K562 (cell line): Measurements from ENCODE around the gene PARS2. TPM values are rescaled to one million over a fixed set of nuclear protein-coding genes. Genes with fewer than 3 reads are reported as not detected.
A peak's percentile ranks its signal among the peaks of the same experiment; 100 is the strongest.

Experiments used
- ATAC-seq: fragments of 200-7000 bp; cut with Tn5 transposase; 3 replicates; pipeline ENCODE4 v1.9.1; 2020; ENCODE audit warnings: moderate library complexity
- BruUV-seq: library from RNA; stranded (reverse); fragments of 400-500 nt; replicated peaks from 2 replicates; lab custom pipeline; 2021; lab: Mats Ljungman, UMichigan
- CTCF ChIA-PET: fragments of 300-600 bp; formaldehyde crosslinking; extraction: SDS; loops from one replicate; lab custom pipeline; 2021; ENCODE audit warnings: low intra/inter-chr PET ratio; lab: Yijun Ruan, JAX
- POLR2A ChIA-PET: fragments of 300-600, 350-650 bp; sonication (Branson Sonifier 250); formaldehyde crosslinking; extraction: SDS; loops from one replicate; lab custom pipeline; 2021; ENCODE audit warnings: antibody characterized with exemption, inconsistent platforms; lab: Yijun Ruan, JAX
- DNase-seq, 4 experiments: peaks; one replicate each; pipeline versions ENCODE4 v3.0.0 to v3.0.0-alpha.2; 2011 to 2018; ENCODE audit warnings: low spot score in 3 of 4, mixed read lengths in 3 of 4; ENCODE audit errors: extremely low read depth in 1 of 4
- FAIRE-seq: peaks from 2 replicates; lab custom pipeline; 2011; peaks lifted over from hg19 to GRCh38; lab: Jason Lieb, UNC
- H2AFZ ChIP-seq: 2 replicates; pipeline ENCODE4 v1.6.0; 2011; ENCODE audit warnings: low read depth, low read length, control low read depth, inconsistent platforms
- H3K27ac ChIP-seq: fragments of 200-600 bp; 3 replicates; pipeline ENCODE4 v1.8.0; 2011; ENCODE audit warnings: low read depth, mild to moderate bottlenecking, control low read depth, inconsistent platforms, low read length, moderate library complexity, mixed read lengths; ENCODE audit errors: extremely low read depth
- H3K27me3 ChIP-seq, 2 experiments: fragments of 300-600 bp in 1 of 2; 2 replicates in 1 of 2; 3 replicates in 1 of 2; pipeline versions ENCODE4 v1.6.0 to v1.8.0; 2011; ENCODE audit warnings: inconsistent platforms in 2 of 2, low read length in 2 of 2, mild to moderate bottlenecking in 1 of 2, mixed read lengths in 1 of 2, moderate library complexity in 1 of 2; ENCODE audit not compliant: control insufficient read depth in 2 of 2, insufficient read depth in 2 of 2
- H3K36me3 ChIP-seq: fragments of 300-600 bp; 3 replicates; pipeline ENCODE4 v1.8.0; 2011; ENCODE audit warnings: mild to moderate bottlenecking, low read length, inconsistent platforms; ENCODE audit not compliant: control insufficient read depth, insufficient read depth
- H3K4me1 ChIP-seq, 2 experiments: fragments of 200-600 bp in 1 of 2; replicated peaks in 1 of 2; 2 replicates in 1 of 2; 3 replicates in 1 of 2; pipeline versions ENCODE4 v1.5.1 to v1.8.0; 2011; ENCODE audit warnings: inconsistent platforms in 2 of 2, low read length in 2 of 2, mild to moderate bottlenecking in 1 of 2, mixed read lengths in 1 of 2, moderate library complexity in 1 of 2; ENCODE audit not compliant: control insufficient read depth in 2 of 2, insufficient read depth in 2 of 2
- H3K4me2 ChIP-seq: 2 replicates; pipeline ENCODE4 v1.6.1; 2011; ENCODE audit warnings: low read length, control low read depth, inconsistent platforms, mixed read lengths; ENCODE audit not compliant: insufficient read depth
- H3K4me3 ChIP-seq: fragments of 200-600 bp; sonication (generic), shearing (Covaris generic); 2 replicates; pipeline ENCODE4 v1.5.1; 2016; ENCODE audit warnings: control low read depth, inconsistent platforms
- H3K79me2 ChIP-seq: fragments of 200-600 bp; 3 replicates; pipeline ENCODE4 v1.8.0; 2011; ENCODE audit warnings: low read length, inconsistent platforms; ENCODE audit not compliant: control insufficient read depth, insufficient read depth
- H3K9ac ChIP-seq, 2 experiments: 2 replicates each; pipeline versions ENCODE4 v1.6.0 to v1.6.1; 2011; ENCODE audit warnings: low read depth in 2 of 2, low read length in 2 of 2, control low read depth in 1 of 2, inconsistent platforms in 1 of 2, mild to moderate bottlenecking in 1 of 2, mixed read lengths in 1 of 2; ENCODE audit not compliant: insufficient read depth in 1 of 2
- H3K9me1 ChIP-seq: one replicate; pipeline ENCODE4 v1.6.0; 2011; ENCODE audit warnings: inconsistent platforms, mild to moderate bottlenecking, low read length, moderate library complexity; ENCODE audit not compliant: control insufficient read depth, insufficient read depth
- H3K9me3 ChIP-seq: replicated peaks from 2 replicates; pipeline ENCODE4 v1.5.1; 2011; ENCODE audit warnings: low read depth, low read length, inconsistent platforms; ENCODE audit not compliant: control insufficient read depth, insufficient read depth
- H4K20me1 ChIP-seq: replicated peaks from 2 replicates; pipeline ENCODE4 v1.6.1; 2011; ENCODE audit warnings: low read length, inconsistent platforms, mixed read lengths; ENCODE audit not compliant: control insufficient read depth, insufficient read depth
- GABPB1 ChIP-seq: sonication (generic); formaldehyde crosslinking; IDR thresholded peaks from 2 replicates; pipeline ENCODE4 v1.8.0; 2022; ENCODE audit warnings: mild to moderate bottlenecking, missing genetic modification reagents
- GABPB2 ChIP-seq: fragments of 250-450 bp; sonication (Bioruptor Pico); conservative IDR thresholded peaks from 2 replicates; pipeline ENCODE4 v1.5.1; 2021; ENCODE audit warnings: mild to moderate bottlenecking
- POLR2A ChIP-seq: fragments of 450-650 bp; conservative IDR thresholded peaks from 2 replicates; pipeline ENCODE4 v1.6.1; 2016
- ZNF780A ChIP-seq: fragments of 250-450 bp; sonication (Bioruptor Pico); IDR thresholded peaks from 2 replicates; pipeline ENCODE4 v1.5.0; 2021; ENCODE audit warnings: mild to moderate bottlenecking
- WGBS: fragments of 100-300 bp; shearing (Covaris generic); methylation state at CpG from one replicate; pipeline ENCODE4 v1.1.6; 2016; ENCODE audit warnings: low coverage, mixed read lengths; ENCODE audit not compliant: insufficient coverage; ENCODE audit errors: missing lambda C conversion rate; 5-methylcytosine and 5-hydroxymethylcytosine counted together
- in situ Hi-C: fragments of 300-500 bp; cut with MboI; formaldehyde crosslinking; loops from 4 replicates; pipeline ENCODE4 v1.15.0; 2018; ENCODE audit warnings: inconsistent platforms, mixed read lengths
- intact Hi-C: fragments of 100-400 bp; cut with micrococcal nuclease; formaldehyde crosslinking; loops from 2 replicates; pipeline ENCODE4 v1.14.2; 2022
- polyA plus RNA-seq, 8 experiments: library from polyadenylated mRNA; depleted of rRNA in 4 of 8; stranded (reverse) in 5 of 8; unstranded in 3 of 8; fragments of >200 nt; fragmentation: Nextera tagmentation in 2 of 8; fragmentation: Illumina TruSeq in 1 of 8; extraction: Ambion mirVana in 2 of 8; extraction: Trizol in 1 of 8; gene quantifications; 2 replicates each; pipeline versions ENCODE4 v1.2.1 to v1.2.3, GENCODE V29; 2011 to 2014; ENCODE audit warnings: inconsistent platforms in 1 of 8, missing spikeins in 1 of 8
- total RNA-seq, 7 experiments: library from RNA; depleted of rRNA in 6 of 7; stranded (reverse); fragments of >200 nt in 6 of 7; fragmentation: Illumina TruSeq in 2 of 7; extraction: Trizol in 2 of 7; gene quantifications; 2 replicates each; pipeline versions ENCODE4 v1.2.1 to v1.2.3, GENCODE V29; 2011 to 2021; ENCODE audit warnings: low replicate concordance in 1 of 7
- TF ChIP-seq, protein P1 (sequence below): fragments of 250-450 bp; sonication (Bioruptor Pico); IDR thresholded peaks from 2 replicates; pipeline ENCODE4 v1.4.0; 2020

The PARS2 gene
- total and polyA plus RNA-seq, 9 of the 15 experiments (the other 6 are each of a cell fraction or from before 2014, with no cell fraction given): 6.3 to 12.4 (median 7.9) TPM

DNA sequence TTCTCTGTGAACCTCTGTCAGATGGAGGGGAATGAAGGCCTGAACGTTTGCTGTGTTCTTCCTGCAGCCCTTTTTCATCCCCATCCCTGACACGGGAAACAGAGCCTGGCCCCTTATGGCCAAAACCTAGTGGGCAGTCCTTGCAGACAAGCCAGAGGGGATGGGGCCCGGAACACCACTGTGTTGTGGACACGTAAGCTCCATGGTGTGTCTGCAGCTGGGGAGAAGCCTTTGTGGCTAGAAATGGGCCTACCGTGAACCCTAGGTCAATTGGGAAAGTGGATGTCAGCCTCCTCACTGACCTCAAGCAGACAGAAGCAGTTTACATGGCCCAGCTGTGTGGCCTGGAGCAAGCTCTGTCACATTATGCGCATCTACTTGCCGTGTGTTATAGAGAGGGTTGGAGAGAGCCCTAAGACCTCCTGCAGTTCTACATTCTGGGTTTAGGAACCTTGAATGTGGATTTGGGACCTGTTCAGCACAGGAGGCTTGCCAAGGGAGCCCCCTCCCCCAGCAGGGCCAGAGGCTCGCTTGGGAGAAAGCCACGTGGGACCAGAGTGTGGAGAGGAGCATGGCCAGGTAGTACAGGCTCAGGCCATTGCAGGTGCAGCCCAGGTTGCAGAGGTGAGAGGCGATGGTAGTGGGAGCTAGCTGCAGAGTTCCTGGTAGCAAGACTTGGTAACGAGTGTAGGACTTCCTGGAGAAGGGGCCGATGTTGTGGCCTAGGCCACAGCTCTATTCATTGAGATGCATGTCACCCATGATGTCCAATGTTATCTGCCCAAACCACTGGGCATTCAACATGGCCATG lies 20.7 kb downstream of the PARS2 start:
- Histone ChIP-seq H3K9ac (no peak overlapping the region; a peak in 1 of 4 replicates), H4K20me1 (peaks cover 7% of the 10 kb centered on the region; the same call in 1 of the 2 replicates), H3K79me2 (no peaks in the 10 kb centered on the region), H3K9me3 (no peaks in the 10 kb centered on the region), H3K4me1 (no peaks in the 10 kb centered on the region), H3K4me3 (no peak overlapping the region), H3K27ac (no peak overlapping the region), H2AFZ (no peak overlapping the region), H3K36me3 (peaks cover 47% of the 10 kb centered on the region), H3K4me2 (no peak overlapping the region), H3K27me3 (peaks cover 0 to 15% of the 10 kb centered on the region in 2 experiments; a peak in 2 of 5 replicates), H3K9me1 (no peaks in the 10 kb centered on the region)
- DNase-seq (no peak), ATAC-seq (peak; percentile 10), FAIRE-seq (no peak)
- POLR2A ChIA-PET: interaction anchor here (0.7 to 2.6 kb wide), 6 partner anchors 8 to 39 kb away, joined by 3 to 10 read pairs (median 4); partner anchors contain the start of gene PARS2
- WGBS: 60% methylated on average over 12 of the region's 12 CpGs
- no peak for TF ChIP-seq ZNF780A
- peak; percentile 37; the same call in 1 of the 2 replicates for TF ChIP-seq POLR2A
- TF ChIP-seq GABPB2: 0 out of 2 replicates have a peak, but pooled peaks have one; percentile 34
- TF ChIP-seq, protein P1, sequence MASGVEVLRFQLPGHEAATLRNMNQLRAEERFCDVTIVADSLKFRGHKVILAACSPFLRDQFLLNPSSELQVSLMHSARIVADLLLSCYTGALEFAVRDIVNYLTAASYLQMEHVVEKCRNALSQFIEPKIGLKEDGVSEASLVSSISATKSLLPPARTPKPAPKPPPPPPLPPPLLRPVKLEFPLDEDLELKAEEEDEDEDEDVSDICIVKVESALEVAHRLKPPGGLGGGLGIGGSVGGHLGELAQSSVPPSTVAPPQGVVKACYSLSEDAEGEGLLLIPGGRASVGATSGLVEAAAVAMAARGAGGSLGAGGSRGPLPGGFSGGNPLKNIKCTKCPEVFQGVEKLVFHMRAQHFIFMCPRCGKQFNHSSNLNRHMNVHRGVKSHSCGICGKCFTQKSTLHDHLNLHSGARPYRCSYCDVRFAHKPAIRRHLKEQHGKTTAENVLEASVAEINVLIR (CRISPR knock-in tag): no peak
- TF ChIP-seq GABPB1: 0 out of 2 replicates have a peak, but pooled peaks have one; percentile 31
- no TSS peak for BruUV-seq
- CTCF ChIA-PET: interaction anchor here (0.6 kb wide), 1 partner anchor 883 kb away, joined by 3 read pairs; no protein-coding TSS in a partner anchor
- intact Hi-C loops (no loop called here), in situ Hi-C loops (no loop called here)
